Endothelial cell of umbilical vein (primary cell): ENCODE measurements around the gene ZG16. TPM values are rescaled to one million over a fixed set of nuclear protein-coding genes. Genes with fewer than 3 reads are reported as not detected.
A peak's percentile ranks its signal among the peaks of the same experiment; 100 is the strongest.

Experiments
- BruUV-seq: library from RNA; stranded (reverse); fragments of 400-500 nt; replicated peaks from 2 replicates; lab custom pipeline; 2021; lab: Mats Ljungman, UMichigan
- CTCF ChIA-PET: fragments of 300-600, 350-600 bp; sonication (Branson Sonifier 250); formaldehyde crosslinking; loops from one replicate; lab custom pipeline; 2021; ENCODE audit warnings: antibody characterized with exemption, inconsistent platforms; lab: Charles Lee
- POLR2A ChIA-PET: fragments of 300-600, 350-600 bp; sonication (Branson Sonifier 250); formaldehyde crosslinking; loops from one replicate; lab custom pipeline; 2021; ENCODE audit warnings: antibody characterized with exemption, inconsistent platforms; lab: Charles Lee
- DNase-seq: peaks from one replicate; pipeline ENCODE4 v3.0.0-alpha.2; 2011; ENCODE audit warnings: low read depth, low spot score
- FAIRE-seq: peaks from 2 replicates; lab custom pipeline; 2011; peaks lifted over from hg19 to GRCh38; lab: Jason Lieb, UNC
- H2AFZ ChIP-seq: 2 replicates; pipeline ENCODE4 v1.6.0; 2012; ENCODE audit warnings: low read depth, low read length, control low read depth, inconsistent platforms
- H3K27ac ChIP-seq: 2 replicates; pipeline ENCODE4 v1.5.1; 2011; ENCODE audit warnings: low read depth, mild to moderate bottlenecking, control low read depth, low read length, moderate library complexity; ENCODE audit not compliant: insufficient read depth
- H3K27me3 ChIP-seq, 2 experiments: 2 replicates each; pipeline versions ENCODE4 v1.6.0 to v1.6.1; 2011; ENCODE audit warnings: low read length in 2 of 2, mixed read lengths in 1 of 2; ENCODE audit not compliant: control insufficient read depth in 2 of 2, insufficient read depth in 2 of 2
- H3K36me3 ChIP-seq, 2 experiments: 2 replicates in 1 of 2; 3 replicates in 1 of 2; pipeline ENCODE4 v1.5.1; 2011; ENCODE audit warnings: low read length in 2 of 2, mild to moderate bottlenecking in 1 of 2, moderate library complexity in 1 of 2; ENCODE audit not compliant: control insufficient read depth in 2 of 2, insufficient read depth in 2 of 2; ENCODE audit errors: extremely low read depth in 1 of 2
- H3K4me1 ChIP-seq: 3 replicates; pipeline ENCODE4 v1.5.1; 2011; ENCODE audit warnings: mild to moderate bottlenecking, low read length; ENCODE audit not compliant: control insufficient read depth, insufficient read depth; ENCODE audit errors: extremely low read depth
- H3K4me2 ChIP-seq: 2 replicates; pipeline ENCODE4 v1.6.1; 2011; ENCODE audit warnings: low read length, control low read depth, mixed read lengths; ENCODE audit not compliant: insufficient read depth
- H3K4me3 ChIP-seq, 3 experiments: fragments of 200-600 bp in 1 of 3; sonication (generic), shearing (Covaris generic) in 1 of 3; replicated peaks in 1 of 3; 2 replicates each; pipeline ENCODE4 v1.5.1; 2011 to 2016; ENCODE audit warnings: control low read depth in 3 of 3, low read length in 3 of 3, mild to moderate bottlenecking in 2 of 3, inconsistent platforms in 1 of 3, low read depth in 1 of 3, moderate library complexity in 1 of 3; ENCODE audit not compliant: insufficient read depth in 1 of 3
- H3K79me2 ChIP-seq: 2 replicates; pipeline ENCODE4 v1.6.0; 2012; ENCODE audit warnings: low read length, inconsistent platforms; ENCODE audit not compliant: control insufficient read depth, insufficient read depth
- H3K9ac ChIP-seq: replicated peaks from 2 replicates; pipeline ENCODE3; 2011; ENCODE audit warnings: low read length, control low read depth; ENCODE audit not compliant: insufficient read depth; ENCODE audit errors: extremely low read depth
- H3K9me1 ChIP-seq: replicated peaks from 3 replicates; pipeline ENCODE4 v1.6.0; 2011; ENCODE audit warnings: mild to moderate bottlenecking, low read length; ENCODE audit not compliant: control insufficient read depth, insufficient read depth; ENCODE audit errors: extremely low read depth
- H3K9me3 ChIP-seq: replicated peaks from 2 replicates; pipeline ENCODE4 v1.5.1; 2012; ENCODE audit warnings: low read length, inconsistent platforms; ENCODE audit not compliant: control insufficient read depth, insufficient read depth
- H4K20me1 ChIP-seq: replicated peaks from 2 replicates; pipeline ENCODE3; 2011; ENCODE audit warnings: mild to moderate bottlenecking, low read length; ENCODE audit not compliant: control insufficient read depth, insufficient read depth; ENCODE audit errors: extremely low read depth
- FOS ChIP-seq: IDR thresholded peaks from 2 replicates; pipeline ENCODE4 v1.6.1; 2011; ENCODE audit warnings: mild to moderate bottlenecking, low read length, moderate library complexity, borderline replicate concordance; ENCODE audit not compliant: insufficient read depth
- GATA2 ChIP-seq: IDR thresholded peaks from 2 replicates; pipeline ENCODE4 v1.7.0; 2011; ENCODE audit warnings: low read depth, mild to moderate bottlenecking, moderate library complexity, mixed read lengths, low read length; ENCODE audit not compliant: insufficient read length, insufficient read depth
- JUN ChIP-seq: IDR thresholded peaks from 2 replicates; pipeline ENCODE4 v1.6.1; 2011; ENCODE audit warnings: borderline replicate concordance, low read depth; ENCODE audit not compliant: insufficient read length, insufficient read depth
- MYC ChIP-seq: IDR thresholded peaks from one replicate; pipeline ENCODE4 v1.6.1; 2011; ENCODE audit warnings: mild to moderate bottlenecking, low read depth, low read length
- POLR2A ChIP-seq: IDR thresholded peaks from 2 replicates; pipeline ENCODE4 v1.6.1; 2012; ENCODE audit warnings: low read depth, mild to moderate bottlenecking, control low read depth, low read length
- POLR2AphosphoS5 ChIP-seq: IDR thresholded peaks from 2 replicates; pipeline ENCODE4 v1.6.1; 2012; ENCODE audit warnings: low read depth, mild to moderate bottlenecking, control low read depth, low read length, moderate library complexity; ENCODE audit not compliant: insufficient read depth
- dilution Hi-C: fragments of 300-500 bp; cut with MboI; formaldehyde crosslinking; loops from one replicate; pipeline ENCODE4 v1.15.0; 2019; ENCODE audit warnings: low sequenced_read_pairs; ENCODE audit not compliant: extremely low pct_ligation_motif_present
- intact Hi-C: fragments of 100-400 bp; cut with micrococcal nuclease; formaldehyde crosslinking; loops from one replicate; pipeline ENCODE4 v1.10.0; 2022
- polyA plus RNA-seq, 4 experiments: library from polyadenylated mRNA; depleted of rRNA in 3 of 4; stranded (reverse) in 3 of 4; unstranded in 1 of 4; fragments of >200 nt; gene quantifications; 2 replicates each; pipeline versions ENCODE4 v1.2.1 to v1.2.3, GENCODE V29; 2011 to 2012; ENCODE audit warnings: missing spikeins in 1 of 4
- total RNA-seq: library from RNA; stranded (reverse); gene quantifications from 2 replicates; pipeline ENCODE4 v1.2.3, GENCODE V29; 2021
- TF ChIP-seq, protein P1 (sequence below), 2 donors: IDR thresholded peaks; 1 replicate in 1 of 2; 2 replicates in 1 of 2; pipeline ENCODE4 v1.5.1; 2011; ENCODE audit warnings: low read length in 2 of 2, mild to moderate bottlenecking in 2 of 2, moderate library complexity in 2 of 2, control low read depth in 1 of 2, inconsistent platforms in 1 of 2, low read depth in 1 of 2; ENCODE audit not compliant: insufficient read depth in 1 of 2; ENCODE audit errors: extremely low read depth in 1 of 2
- TF ChIP-seq, protein P2 (sequence below): IDR thresholded peaks from 2 replicates; pipeline ENCODE4 v1.6.1; 2011; ENCODE audit not compliant: insufficient read depth, insufficient read length

Gene ZG16
- total and polyA plus RNA-seq, 2 donors (not counting 3 experiments of a cell fraction or from before 2014, with no cell fraction given), result not detected

DNA sequence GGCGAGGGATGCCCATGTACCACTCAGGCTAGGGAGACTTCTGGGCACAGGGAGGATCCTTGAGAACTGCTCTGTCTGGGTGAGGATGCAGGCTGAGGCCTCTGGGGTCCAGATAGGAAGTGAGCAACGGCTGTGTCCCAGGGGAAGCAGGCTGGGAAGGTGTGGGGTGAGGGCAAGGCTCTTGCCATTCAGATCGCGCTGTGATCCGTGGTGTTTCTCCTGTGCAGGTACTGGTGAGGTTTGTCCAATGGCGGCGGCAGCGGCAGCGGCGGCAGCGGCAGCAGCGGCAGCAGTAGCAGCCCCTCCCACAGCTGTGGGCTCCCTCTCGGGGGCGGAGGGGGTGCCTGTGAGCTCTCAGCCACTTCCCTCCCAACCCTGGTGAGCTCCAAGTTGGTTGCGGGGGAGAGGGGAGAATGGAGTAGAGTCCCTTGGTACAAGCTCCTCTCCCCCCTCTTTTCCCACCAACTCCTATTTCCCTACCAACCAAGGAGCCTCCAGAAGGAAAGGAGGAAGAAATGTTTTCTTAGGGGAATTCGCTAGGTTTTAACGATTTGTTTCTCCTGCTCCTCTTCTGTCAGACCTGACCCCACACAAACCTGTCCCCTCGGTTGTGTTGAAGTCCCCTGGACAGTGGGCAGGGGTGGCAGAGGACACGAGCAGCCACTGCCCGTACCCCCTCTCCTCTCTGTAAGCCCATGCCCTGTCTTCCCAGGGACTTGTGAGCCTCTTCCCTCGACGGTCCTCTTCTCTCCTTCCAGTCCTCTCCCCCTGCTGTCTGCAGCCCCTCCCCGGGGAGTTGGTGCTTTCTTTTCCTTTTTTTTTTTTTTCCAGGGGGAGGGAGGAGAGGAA, 32.0 kb downstream of the ZG16 start:
- TF ChIP-seq JUN (no peak), FOS (no peak), GATA2 (no peak), POLR2A (no peak), MYC (no peak), POLR2AphosphoS5 (peak; percentile 8)
- TF ChIP-seq, protein P1, sequence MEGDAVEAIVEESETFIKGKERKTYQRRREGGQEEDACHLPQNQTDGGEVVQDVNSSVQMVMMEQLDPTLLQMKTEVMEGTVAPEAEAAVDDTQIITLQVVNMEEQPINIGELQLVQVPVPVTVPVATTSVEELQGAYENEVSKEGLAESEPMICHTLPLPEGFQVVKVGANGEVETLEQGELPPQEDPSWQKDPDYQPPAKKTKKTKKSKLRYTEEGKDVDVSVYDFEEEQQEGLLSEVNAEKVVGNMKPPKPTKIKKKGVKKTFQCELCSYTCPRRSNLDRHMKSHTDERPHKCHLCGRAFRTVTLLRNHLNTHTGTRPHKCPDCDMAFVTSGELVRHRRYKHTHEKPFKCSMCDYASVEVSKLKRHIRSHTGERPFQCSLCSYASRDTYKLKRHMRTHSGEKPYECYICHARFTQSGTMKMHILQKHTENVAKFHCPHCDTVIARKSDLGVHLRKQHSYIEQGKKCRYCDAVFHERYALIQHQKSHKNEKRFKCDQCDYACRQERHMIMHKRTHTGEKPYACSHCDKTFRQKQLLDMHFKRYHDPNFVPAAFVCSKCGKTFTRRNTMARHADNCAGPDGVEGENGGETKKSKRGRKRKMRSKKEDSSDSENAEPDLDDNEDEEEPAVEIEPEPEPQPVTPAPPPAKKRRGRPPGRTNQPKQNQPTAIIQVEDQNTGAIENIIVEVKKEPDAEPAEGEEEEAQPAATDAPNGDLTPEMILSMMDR (IDR thresholded peaks at IDR 0.05; ENCODE audit: extremely low read depth in 1 of 2, insufficient read depth in 1 of 2, low read depth in 1 of 2, low read length in 2 of 2), result no peak
- TF ChIP-seq, protein P2, sequence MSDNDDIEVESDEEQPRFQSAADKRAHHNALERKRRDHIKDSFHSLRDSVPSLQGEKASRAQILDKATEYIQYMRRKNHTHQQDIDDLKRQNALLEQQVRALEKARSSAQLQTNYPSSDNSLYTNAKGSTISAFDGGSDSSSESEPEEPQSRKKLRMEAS, result no peak
- Histone ChIP-seq H3K4me2 (no peak overlapping the region), H3K9me1 (no peaks in the 10 kb centered on the region), H3K27me3 (no peaks in the 10 kb centered on the region), H3K9ac (no peak overlapping the region), H3K4me3 (no peak overlapping the region), H2AFZ (no peak overlapping the region), H4K20me1 (no peaks in the 10 kb centered on the region), H3K9me3 (no peaks in the 10 kb centered on the region), H3K36me3 (peaks cover 0 to 14% of the 10 kb centered on the region in 2 experiments), H3K79me2 (peaks cover 29% of the 10 kb centered on the region), H3K27ac (peak overlapping the region; percentile 9), H3K4me1 (peaks cover 44% of the 10 kb centered on the region)
- intact Hi-C loops (loop anchor here (2.0 to 5.0 kb wide), 3 partner anchors 53 to 162 kb away; partner anchors contain the start of genes CDIPT and TAOK2), dilution Hi-C loops (loop anchor here (10.0 kb wide), 1 partner anchor 185 kb away; the partner anchor contains the start of genes HIRIP3 and INO80E)
- CTCF ChIA-PET, result interaction anchor here (0.6 to 4.0 kb wide), 3 partner anchors 38 to 222 kb away, joined by 3 to 29 read pairs (median 3); no protein-coding TSS in a partner anchor
- POLR2A ChIA-PET, result no interaction called here
- FAIRE-seq, result no peak
- DNase-seq, result no peak
- BruUV-seq, result no TSS peak
